ENCODE results near the gene F2RL1. TPM values are rescaled to one million over a fixed set of nuclear protein-coding genes. Genes with fewer than 3 reads are reported as not detected.

Gene F2RL1
- total RNA-seq, 1 donor from 2014 or later: 8.0 TPM

DNA sequence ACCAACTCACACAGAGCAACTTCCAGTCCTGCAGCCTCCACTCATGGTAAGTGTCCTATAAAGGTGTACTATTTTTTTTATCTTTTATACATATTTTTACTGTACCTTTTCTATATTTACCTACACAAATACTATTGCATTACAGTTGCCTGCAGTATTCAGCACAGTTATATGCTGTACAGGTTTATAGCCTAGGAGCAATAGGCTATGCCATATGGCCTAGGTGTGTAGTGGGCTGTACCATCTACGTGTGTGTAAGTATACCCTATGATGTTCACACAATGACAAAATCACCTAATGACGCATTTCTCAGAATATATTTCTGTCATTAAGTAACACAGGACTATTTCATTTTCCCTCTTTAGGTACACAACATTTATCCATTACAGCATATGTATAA lies 47.7 kb downstream of the F2RL1 start:
- ATAC-seq (no peak), DNase-seq (no peak)
- H3K4me1 ChIP-seq: no peaks in the 10 kb centered on the region
- H3K27me3 ChIP-seq: no peaks in the 10 kb centered on the region
- H3K4me3 ChIP-seq: no peak overlapping the region
- H3K27ac ChIP-seq: no peak overlapping the region
- H3K9me3 ChIP-seq: no peaks in the 10 kb centered on the region
- intact Hi-C loops (cut with DNase I): no loop called here
- H3K36me3 ChIP-seq: no peaks in the 10 kb centered on the region
- TF ChIP-seq, protein P1, sequence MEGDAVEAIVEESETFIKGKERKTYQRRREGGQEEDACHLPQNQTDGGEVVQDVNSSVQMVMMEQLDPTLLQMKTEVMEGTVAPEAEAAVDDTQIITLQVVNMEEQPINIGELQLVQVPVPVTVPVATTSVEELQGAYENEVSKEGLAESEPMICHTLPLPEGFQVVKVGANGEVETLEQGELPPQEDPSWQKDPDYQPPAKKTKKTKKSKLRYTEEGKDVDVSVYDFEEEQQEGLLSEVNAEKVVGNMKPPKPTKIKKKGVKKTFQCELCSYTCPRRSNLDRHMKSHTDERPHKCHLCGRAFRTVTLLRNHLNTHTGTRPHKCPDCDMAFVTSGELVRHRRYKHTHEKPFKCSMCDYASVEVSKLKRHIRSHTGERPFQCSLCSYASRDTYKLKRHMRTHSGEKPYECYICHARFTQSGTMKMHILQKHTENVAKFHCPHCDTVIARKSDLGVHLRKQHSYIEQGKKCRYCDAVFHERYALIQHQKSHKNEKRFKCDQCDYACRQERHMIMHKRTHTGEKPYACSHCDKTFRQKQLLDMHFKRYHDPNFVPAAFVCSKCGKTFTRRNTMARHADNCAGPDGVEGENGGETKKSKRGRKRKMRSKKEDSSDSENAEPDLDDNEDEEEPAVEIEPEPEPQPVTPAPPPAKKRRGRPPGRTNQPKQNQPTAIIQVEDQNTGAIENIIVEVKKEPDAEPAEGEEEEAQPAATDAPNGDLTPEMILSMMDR (IDR thresholded peaks at IDR 0.05): no peak

DNA sequence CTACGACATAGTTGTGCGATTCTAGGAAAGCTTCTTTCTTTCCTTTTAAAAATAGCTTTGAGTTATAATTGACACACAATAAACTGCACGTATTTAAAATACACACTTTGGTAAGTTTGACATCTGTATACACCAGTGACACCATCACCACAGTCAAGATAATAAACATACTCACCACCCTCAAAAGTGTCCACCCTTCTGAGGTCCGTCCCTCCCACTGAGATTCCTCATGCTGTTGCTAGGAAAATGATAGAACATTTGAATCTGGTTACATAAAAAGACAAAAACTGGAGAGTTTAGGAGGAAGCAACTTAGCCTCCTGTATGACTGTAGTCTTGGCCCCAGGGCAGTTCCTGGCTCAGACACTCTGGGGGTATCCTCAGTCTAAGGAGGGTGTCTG lies 48.2 kb downstream of the F2RL1 start:
- Histone ChIP-seq H3K27me3 (no peaks in the 10 kb centered on the region), H3K27ac (no peak overlapping the region), H3K4me3 (no peak overlapping the region), H3K4me1 (no peaks in the 10 kb centered on the region), H3K9me3 (no peaks in the 10 kb centered on the region), H3K36me3 (no peaks in the 10 kb centered on the region)
- ATAC-seq (no peak), DNase-seq (no peak)
- intact Hi-C loops (cut with DNase I): no loop called here
- TF ChIP-seq, protein P1 (IDR thresholded peaks at IDR 0.05): no peak

DNA sequence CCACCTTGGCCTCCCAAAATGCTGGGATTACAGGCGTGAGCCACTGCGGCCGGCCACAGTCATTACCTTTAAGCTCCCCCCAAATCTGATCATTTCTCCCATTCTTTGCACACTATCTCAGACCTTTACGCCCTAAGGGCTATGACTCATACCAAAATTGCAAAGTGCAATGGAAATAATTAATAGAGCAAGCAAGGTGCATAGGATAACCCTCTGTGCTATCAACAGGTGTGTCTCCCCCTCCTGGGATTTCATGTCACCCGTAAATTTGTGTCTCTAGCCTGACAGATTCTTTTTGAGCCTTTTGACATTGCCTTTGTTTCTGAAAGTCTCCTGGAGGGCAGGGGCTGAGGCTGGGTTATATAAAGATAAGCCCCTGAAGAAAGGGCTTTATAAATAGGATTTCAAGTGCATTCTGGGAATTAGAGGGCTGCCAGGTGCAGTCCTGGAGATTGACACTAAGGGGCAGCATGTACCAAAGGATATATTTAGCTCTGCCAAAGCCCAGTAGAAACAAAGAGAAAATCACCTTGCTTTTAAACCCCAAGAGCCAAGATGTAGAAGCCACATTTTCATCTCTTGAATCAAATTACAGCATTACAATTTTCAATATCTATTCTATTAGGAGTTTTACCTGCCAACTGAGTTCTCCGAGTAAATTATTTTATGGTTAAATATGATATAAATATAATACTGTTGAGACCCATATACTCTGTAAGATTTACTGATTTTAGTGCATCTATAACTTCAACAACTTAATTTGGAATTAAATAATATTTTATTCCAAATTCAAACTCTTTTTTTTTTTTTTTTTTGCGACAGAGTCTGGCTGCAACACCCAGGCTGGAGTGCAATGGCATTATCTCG lies 49.2 kb downstream of the F2RL1 start:
- peak; percentile 95 for ATAC-seq

DNA sequence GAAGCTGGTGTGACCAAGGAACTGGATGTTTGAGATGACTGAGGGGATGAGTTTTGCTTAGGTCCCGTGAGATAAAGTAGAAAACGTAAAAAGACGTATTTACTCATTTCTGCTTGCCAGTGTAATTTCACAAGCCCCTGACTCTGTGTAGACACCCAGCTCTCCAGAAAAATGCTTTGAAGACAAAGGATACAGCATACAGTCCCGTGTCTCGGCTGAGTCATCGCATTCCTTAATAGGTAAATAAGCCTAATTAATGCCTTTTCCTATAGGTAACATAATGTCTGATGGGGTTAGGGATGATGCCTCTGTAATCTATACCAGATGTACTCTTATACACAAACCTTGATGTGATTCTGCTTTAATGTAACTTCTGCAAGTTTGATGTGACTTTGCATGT lies 51.2 kb downstream of the F2RL1 start:
- no peak overlapping the region for H3K4me3 ChIP-seq
- no peaks in the 10 kb centered on the region for H3K36me3 ChIP-seq
- no peaks in the 10 kb centered on the region for H3K9me3 ChIP-seq
- TF ChIP-seq, protein P1 (IDR thresholded peaks at IDR 0.05): no peak
- intact Hi-C loops (cut with DNase I): no loop called here
- no peak for ATAC-seq
- no peak overlapping the region for H3K27ac ChIP-seq
- H3K4me1 ChIP-seq: no peaks in the 10 kb centered on the region
- no peaks in the 10 kb centered on the region for H3K27me3 ChIP-seq
- no peak for DNase-seq

More for the DNA sequence above, 49.2 kb downstream of the F2RL1 start:
- Histone ChIP-seq H3K27me3 (no peaks in the 10 kb centered on the region), H3K27ac (no peak overlapping the region), H3K36me3 (no peaks in the 10 kb centered on the region), H3K4me1 (no peaks in the 10 kb centered on the region), H3K4me3 (no peak overlapping the region), H3K9me3 (no peaks in the 10 kb centered on the region)
- DNase-seq: no peak
- TF ChIP-seq, protein P1 (IDR thresholded peaks at IDR 0.05): peak; percentile 78
- intact Hi-C loops (cut with DNase I): no loop called here

DNA sequence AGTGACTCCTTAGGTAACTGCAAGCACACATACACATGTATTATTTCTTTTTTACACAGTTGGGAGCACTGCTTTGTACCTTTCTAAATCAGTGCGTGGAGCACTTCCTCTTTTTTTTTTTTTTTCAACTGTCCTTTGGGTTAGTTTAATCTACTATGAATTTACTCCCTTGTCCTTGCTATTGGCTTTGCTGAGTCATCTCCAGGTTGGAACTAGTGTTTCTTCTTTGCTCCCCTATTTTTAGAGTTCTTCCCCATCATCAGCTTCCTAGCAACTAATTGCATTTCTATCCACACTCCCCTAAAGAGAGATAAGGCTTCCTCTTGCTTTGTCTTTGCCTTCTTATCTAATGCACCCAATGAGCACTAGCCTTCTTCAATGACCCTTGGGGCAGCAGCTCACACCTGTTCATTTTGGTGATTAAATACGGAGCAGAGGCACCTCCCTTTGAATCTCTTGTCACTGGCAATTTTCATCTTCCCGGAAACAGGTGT lies 55.3 kb downstream of the F2RL1 start:
- no peak for DNase-seq
- intact Hi-C loops (cut with DNase I): no loop called here
- Histone ChIP-seq H3K27ac (no peak overlapping the region), H3K4me3 (no peak overlapping the region), H3K36me3 (no peaks in the 10 kb centered on the region), H3K4me1 (no peaks in the 10 kb centered on the region), H3K27me3 (no peaks in the 10 kb centered on the region), H3K9me3 (no peaks in the 10 kb centered on the region)
- no peak for ATAC-seq
- TF ChIP-seq, protein P1 (IDR thresholded peaks at IDR 0.05): no peak

Other genes starting within 250 kb of the F2RL1 start
- gene F2RL2, start 195.6 kb upstream of the F2RL1 start, total RNA-seq: 1.2 TPM
- 38.6 TPM for gene F2R, start 102.9 kb upstream of the F2RL1 start, total RNA-seq
- gene S100Z, start 31.0 kb downstream of the F2RL1 start, total RNA-seq: 0.52 TPM
- 0.26 TPM for gene CRHBP, start 134.0 kb downstream of the F2RL1 start, total RNA-seq
- 22.3 TPM for gene AGGF1, start 211.4 kb downstream of the F2RL1 start, total RNA-seq